Measurements from ENCODE around the gene SORL1-AS1.
"Not testable (repeated sequence)": the region's sequence is repeated elsewhere in the genome, so short reads cannot be mapped to it uniquely, and the experiment has no call there.

The SORL1-AS1 gene

GRCh38 chr11:121426476-121427399 is 26.0 kb downstream of the SORL1-AS1 start:
- DNase-seq = peak; percentile 71

- no peak for DNase-seq
Observed at GRCh38 chr11:121425828-121426227, 26.9 kb downstream of the SORL1-AS1 start.

- no peak for DNase-seq
Observed at GRCh38 chr11:121422675-121423074, 30.1 kb downstream of the SORL1-AS1 start.

GRCh38 chr11:121421149-121421901 is 31.4 kb downstream of the SORL1-AS1 start:
- DNase-seq = peak; percentile 48

DNA sequence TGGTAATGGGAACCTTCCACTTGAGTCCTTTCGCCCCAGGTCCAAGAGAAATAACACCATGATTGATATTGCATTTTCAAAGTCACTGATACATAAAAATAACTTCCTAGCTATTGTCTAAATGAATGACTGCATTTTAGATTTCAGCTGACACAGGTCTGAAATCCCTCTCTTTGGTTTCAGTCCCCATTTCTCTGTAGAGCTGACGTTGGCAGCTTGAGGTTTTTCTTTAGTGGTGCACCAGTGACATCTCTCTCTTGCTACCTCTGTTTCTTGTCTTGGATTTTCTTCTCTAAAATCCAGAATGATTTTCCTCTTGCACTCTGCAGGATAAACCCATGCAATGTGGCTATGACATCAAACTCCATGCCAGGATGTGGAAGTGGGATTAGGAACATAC is 32.4 kb downstream of the SORL1-AS1 start:
- DNase-seq = no peak

DNA sequence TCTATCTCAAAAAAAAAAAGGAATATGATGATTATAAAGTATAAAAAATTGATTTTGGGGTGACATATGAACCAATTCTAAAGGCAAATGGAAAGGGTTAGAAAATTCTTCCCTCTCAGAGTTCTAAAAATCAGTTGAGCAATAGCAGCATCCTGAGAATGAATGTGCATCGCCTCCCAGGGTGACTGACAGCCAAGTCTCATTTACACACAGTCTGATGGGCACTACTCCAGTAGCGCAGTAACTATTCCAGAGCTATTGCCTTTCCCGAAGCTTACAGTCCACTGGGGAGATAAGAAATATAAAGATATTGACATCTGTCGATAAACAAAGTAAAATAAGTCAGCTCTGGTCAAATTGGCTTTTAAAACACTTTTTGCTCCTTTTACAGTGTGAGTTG is 32.9 kb downstream of the SORL1-AS1 start:
- DNase-seq = no peak

DNA sequence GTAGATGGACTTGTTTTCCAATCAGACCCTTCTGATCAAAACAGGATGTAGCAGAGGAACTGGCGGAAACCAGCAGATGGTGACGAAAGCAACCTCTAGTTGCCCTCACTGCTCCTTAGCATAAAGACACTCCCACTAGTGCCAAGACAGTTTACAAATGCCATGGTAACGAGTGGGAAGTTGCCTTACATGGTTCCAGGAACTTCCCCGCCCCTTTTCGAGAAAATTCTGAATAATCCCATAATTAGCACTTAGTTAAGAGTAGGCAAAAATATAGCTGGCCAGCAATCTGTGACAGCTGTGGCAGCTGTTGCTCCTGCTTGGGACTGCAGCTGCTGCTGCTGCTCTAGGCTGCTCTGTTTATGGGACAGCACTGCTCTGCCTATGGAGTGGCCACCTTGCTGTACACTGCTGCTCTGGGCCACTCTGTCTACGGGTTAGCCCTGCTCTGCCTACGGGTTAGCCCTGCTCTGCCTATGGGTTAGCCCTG is 34.1 kb downstream of the SORL1-AS1 start:
- peak; percentile 40 for DNase-seq

DNA sequence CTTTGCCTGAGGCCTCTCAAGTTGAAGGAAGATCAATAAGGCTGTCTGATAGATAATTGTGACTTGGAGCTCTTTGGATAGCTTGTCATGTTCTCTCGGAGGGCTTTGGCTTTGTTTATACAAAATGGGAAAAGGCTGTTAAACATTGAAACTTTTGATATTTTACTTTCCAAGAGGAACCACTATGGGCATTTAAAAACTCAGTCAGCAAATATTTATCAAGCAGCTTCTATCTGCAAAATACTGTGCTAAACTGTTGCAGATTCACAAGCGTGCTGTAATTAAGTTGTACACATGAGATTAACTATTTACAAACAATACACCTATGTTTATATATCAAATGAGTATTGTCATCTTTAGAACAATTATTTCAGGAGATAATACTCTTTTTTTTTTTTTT is 35.2 kb downstream of the SORL1-AS1 start:
- no peak for DNase-seq

DNA sequence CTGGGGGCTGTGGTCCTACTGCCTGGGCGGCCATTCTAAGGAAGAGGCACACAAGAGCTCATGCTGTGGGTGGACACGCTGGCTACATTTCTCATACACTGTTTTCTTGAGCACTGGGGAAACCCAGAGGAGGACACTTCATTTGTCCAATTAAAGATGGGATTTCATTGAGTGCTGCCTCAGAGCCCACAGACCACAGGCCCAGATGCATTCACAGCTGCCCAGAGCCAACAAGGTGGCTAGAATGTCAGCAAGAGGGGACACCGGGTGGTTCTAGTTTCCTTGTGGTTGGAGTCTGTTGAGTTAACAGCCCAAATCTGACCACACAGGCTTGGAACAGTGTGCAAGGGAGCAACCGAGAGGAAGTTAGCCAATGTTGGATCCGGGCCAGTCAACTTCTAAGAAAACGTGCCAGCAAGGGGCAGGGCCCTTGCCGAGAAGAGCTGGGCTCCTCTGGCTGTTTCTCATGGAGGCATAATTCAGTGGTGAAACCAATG is 35.7 kb downstream of the SORL1-AS1 start:
- no peak for DNase-seq

GRCh38 chr11:121415856-121416255 is 36.9 kb downstream of the SORL1-AS1 start:
- no peak for DNase-seq

GRCh38 chr11:121414141-121414913 is 38.4 kb downstream of the SORL1-AS1 start:
- no peak for DNase-seq

DNA sequence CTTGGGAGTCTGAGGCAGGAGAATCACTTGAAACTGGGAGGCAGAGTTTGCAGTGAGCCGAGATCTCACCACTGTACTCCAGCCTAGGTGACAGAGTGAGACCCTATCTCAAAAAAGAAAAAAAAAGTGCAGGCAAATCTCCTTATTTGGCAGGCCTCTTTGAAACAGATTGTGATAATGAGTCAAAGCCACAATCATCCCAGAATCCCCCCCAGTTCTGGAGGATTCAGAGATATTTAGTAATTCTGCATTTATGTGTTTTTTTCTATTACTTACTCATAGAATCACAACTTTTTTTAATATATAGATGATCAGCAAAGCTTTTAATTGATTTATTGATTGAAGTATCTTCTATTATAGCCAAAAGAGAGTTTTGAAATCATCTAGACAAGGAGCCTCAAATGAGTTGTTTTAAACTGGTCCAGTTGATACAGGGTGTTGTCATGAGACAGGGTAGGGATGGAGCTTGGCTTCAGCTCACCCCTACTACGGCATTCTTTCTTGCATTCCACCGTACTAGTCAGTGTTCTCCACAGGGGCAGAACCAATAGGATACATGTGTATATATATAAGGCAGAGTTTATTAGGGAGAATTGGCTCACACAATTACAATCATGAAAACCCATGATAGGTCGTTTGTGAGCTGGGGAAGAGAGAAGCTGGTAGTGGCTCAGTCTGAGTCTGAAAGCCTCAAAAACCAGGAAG is 39.9 kb downstream of the SORL1-AS1 start:
- no peak for DNase-seq

GRCh38 chr11:121412000-121412587 is 40.7 kb downstream of the SORL1-AS1 start:
- no peak for DNase-seq

- not testable (repeated sequence) for DNase-seq
Observed at GRCh38 chr11:121411330-121411729, 41.4 kb downstream of the SORL1-AS1 start.

DNA sequence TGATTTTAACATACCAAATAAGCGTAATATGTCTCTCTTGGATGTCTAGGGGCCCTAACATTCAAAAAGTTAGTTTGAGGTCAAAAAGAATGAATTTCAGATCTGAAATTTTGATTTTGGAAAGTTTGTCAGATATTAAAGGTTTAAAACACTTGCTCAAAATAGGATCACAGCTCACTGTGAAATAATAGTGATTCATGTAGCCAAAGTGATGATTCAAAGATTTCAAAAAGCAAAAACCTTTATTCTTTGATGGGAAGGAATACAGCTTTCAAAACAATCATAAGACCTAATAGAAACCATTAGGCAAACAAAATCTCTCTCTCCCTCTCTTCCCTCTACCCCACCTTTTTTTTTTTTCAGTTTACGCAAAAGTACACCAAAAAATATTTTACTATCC is 42.7 kb downstream of the SORL1-AS1 start:
- DNase-seq = not testable (repeated sequence)

DNA sequence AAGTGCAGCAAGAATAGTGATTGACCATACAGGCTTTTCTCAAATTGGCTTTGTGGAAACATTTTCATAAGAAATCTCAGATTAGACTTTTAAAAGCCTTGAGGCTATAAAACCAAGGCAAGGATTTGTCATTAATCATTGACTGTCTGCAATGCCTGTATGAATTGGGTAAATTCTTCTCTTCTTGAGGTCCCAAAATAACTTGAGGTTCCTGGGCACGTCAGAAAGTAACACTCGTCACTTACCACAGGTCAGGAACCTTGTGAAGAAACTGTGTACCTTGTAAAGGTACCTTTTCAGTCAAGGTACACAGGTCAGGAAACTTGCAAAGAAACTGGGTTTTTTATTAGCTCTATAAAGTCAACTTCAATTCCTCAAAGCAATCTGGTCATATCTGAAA is 43.9 kb downstream of the SORL1-AS1 start:
- DNase-seq = no peak

GRCh38 chr11:121406291-121406690 is 46.5 kb downstream of the SORL1-AS1 start:
- DNase-seq = no peak

GRCh38 chr11:121405646-121406045 is 47.1 kb downstream of the SORL1-AS1 start:
- DNase-seq = no peak

DNA sequence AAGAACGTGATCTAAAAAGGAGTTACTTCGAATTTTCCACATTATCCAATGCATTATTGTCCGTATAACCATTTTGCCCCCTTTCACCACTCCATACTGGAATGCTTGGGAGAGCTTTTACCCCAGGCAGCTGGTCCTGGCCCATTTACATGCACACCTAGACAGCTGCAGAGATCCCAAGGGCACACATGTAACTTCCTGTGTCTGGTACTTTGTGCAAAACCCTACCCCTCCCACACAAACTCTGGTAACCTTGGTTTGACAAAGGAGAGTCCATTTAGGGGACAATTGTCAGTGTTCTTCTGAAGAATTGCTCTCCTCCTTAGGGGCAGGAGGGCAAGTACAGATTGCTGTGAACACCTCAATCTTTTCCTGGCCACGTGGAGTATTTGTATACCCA is 58.0 kb downstream of the SORL1-AS1 start:
- no peak for DNase-seq

DNA sequence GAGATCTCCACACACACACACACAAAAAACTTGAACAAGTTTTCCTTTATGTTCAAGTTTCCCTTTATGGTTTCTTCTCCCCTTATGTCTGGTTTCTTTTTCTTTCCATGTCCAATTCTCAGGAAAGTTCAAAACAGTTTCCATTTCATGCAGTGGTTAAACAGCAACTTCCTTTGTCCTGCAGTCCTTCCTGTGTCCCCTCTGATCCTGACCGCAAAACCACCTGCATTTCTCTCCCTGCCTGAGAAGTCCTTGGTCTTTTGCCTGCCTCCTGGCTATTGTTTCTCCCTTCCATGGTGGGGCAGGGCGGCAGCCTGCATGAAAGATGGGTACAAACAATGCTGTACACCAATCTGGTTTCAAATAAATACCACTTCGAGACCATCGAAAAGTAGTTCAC is 58.9 kb downstream of the SORL1-AS1 start:
- no peak for DNase-seq

- no peak for DNase-seq
Observed at GRCh38 chr11:121391914-121392313, 60.9 kb downstream of the SORL1-AS1 start.

- DNase-seq = no peak
Observed at GRCh38 chr11:121389651-121390050, 63.1 kb downstream of the SORL1-AS1 start.

All from DMS53 (cell line).